Measurements from ENCODE around the gene SBK1. TPM values are rescaled to one million over a fixed set of nuclear protein-coding genes. Genes with fewer than 3 reads are reported as not detected.

The SBK1 gene
- total and polyA plus RNA-seq, 2 experiments from 2014 or later: 12.0 to 15.3 TPM

DNA sequence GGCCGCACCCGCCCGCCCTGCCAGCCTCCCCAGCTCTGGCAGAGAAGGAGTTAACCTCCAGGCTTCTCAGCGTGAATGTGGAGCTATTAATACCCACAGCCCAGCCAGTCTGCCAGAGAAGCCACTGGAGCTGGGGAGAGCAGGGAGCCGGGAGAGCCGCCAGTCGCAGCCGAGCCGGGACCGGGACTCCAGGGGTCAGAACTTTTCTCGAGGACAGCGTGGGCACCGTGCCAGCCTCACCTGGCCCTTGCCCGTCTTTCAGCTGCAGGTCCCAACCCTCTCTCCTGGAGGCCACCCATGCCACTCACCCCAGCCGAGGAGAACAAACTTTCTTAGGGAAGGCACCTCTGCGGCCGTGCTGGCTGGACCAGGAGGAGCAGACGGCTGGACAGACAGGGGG lies 33.8 kb upstream of the SBK1 start:
- no peaks in the 10 kb centered on the region for H3K27me3 ChIP-seq
- no peaks in the 10 kb centered on the region for H3K36me3 ChIP-seq
- peak overlapping the region; percentile 83 for H3K27ac ChIP-seq
- DNase-seq (ENCODE audit: low read depth in 1 of 2, low spot score in 1 of 2): peak; percentile 33 to 87
- peak overlapping the region; percentile 41 for H3K4me3 ChIP-seq
- H3K9me3 ChIP-seq (ENCODE audit: low read depth): no peaks in the 10 kb centered on the region
- H3K4me1 ChIP-seq (ENCODE audit: low read depth): peaks cover 23% of the 10 kb centered on the region
- TF ChIP-seq, protein P1, sequence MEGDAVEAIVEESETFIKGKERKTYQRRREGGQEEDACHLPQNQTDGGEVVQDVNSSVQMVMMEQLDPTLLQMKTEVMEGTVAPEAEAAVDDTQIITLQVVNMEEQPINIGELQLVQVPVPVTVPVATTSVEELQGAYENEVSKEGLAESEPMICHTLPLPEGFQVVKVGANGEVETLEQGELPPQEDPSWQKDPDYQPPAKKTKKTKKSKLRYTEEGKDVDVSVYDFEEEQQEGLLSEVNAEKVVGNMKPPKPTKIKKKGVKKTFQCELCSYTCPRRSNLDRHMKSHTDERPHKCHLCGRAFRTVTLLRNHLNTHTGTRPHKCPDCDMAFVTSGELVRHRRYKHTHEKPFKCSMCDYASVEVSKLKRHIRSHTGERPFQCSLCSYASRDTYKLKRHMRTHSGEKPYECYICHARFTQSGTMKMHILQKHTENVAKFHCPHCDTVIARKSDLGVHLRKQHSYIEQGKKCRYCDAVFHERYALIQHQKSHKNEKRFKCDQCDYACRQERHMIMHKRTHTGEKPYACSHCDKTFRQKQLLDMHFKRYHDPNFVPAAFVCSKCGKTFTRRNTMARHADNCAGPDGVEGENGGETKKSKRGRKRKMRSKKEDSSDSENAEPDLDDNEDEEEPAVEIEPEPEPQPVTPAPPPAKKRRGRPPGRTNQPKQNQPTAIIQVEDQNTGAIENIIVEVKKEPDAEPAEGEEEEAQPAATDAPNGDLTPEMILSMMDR (IDR thresholded peaks at IDR 0.05; ENCODE audit: low read depth, low read length): no peak

DNA sequence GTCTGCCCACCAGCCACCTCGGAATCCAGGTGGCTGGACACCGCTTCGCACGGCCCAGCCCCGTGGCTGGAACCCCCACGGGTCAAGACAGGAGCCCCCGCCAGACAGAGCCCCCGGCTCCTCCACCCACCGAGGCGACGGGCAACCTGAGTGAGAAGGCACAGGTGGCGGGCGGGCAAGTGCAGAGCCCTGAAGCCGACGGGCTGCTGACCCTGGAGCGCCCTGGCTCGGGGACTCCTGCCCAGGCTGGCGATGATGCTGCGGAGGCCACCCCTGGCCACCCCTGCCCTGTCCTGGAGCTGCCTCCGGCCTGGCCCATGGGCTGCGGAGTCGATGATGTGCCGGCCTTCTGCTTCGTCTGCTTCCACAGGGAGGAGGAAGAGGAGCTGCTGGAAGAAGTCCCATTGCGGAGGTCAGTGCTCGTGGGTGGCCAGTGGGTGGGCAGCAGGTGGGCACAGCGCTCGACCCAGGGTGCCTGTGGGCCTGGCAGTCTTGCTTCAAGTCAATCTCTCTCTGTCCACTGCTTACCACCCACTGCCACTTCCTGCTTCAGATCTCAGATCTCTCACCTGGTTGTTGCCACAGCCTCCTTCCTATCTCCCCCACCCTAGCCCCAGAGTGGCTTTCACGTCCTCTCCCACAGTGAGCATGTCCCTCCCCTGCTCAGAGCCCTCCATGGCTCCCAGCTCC lies 33.1 kb upstream of the SBK1 start:
- Histone ChIP-seq H3K9me3 (ENCODE audit: low read depth) (no peaks in the 10 kb centered on the region), H3K4me1 (ENCODE audit: low read depth) (peaks cover 23% of the 10 kb centered on the region), H3K27me3 (no peaks in the 10 kb centered on the region), H3K27ac (peak overlapping the region; percentile 83), H3K36me3 (no peaks in the 10 kb centered on the region), H3K4me3 (peak overlapping the region; percentile 41)
- TF ChIP-seq, protein P1 (IDR thresholded peaks at IDR 0.05; ENCODE audit: low read depth, low read length): no peak
- no peak for DNase-seq (ENCODE audit: low read depth in 1 of 2, low spot score in 1 of 2)

DNA sequence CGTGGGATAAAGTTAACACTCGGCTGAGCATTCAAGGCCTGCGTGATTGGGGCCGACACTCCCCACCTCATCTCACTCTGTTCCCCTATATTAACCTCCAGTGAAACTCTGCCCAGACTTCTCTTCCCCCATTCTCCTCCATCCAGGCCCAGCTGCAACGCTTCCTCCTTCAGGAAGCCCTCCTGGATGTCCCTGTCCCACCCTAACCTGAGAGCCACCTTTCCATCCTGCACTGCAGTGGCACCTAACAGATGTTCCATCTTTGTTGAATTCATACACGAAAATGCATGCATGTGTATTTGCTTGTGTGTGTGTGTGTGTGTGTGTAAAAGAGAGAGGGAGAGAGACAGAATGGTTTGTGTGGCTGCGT lies 32.6 kb upstream of the SBK1 start:
- DNase-seq (ENCODE audit: low read depth in 1 of 2, low spot score in 1 of 2): no peak
- no peaks in the 10 kb centered on the region for H3K27me3 ChIP-seq
- TF ChIP-seq, protein P1 (IDR thresholded peaks at IDR 0.05; ENCODE audit: low read depth, low read length): no peak
- peak overlapping the region; percentile 83 for H3K27ac ChIP-seq
- H3K36me3 ChIP-seq: no peaks in the 10 kb centered on the region
- H3K9me3 ChIP-seq (ENCODE audit: low read depth): no peaks in the 10 kb centered on the region
- H3K4me1 ChIP-seq (ENCODE audit: low read depth): peaks cover 23% of the 10 kb centered on the region
- no peak overlapping the region for H3K4me3 ChIP-seq

DNA sequence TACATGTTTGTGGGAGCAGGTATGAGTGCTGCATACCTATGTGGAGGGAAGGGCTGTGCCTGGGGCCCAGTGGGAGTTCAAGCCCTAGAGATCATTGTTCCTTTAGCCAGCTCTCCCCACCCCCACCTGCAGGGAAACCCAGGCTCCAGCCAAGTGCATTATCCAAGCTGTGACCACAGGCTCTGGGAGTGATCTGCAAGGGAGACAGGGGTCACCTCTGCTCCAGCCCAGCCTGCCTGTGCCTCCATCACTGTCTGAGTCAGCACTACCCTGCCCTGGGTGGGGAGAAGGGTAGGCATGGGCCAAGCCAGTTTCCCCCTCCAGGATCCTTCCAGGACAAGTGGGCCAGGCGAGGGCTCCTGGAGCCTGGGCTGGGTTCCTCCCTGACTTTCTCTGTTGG lies 32.1 kb upstream of the SBK1 start:
- Histone ChIP-seq H3K27ac (no peak overlapping the region), H3K27me3 (no peaks in the 10 kb centered on the region), H3K36me3 (no peaks in the 10 kb centered on the region), H3K9me3 (ENCODE audit: low read depth) (no peaks in the 10 kb centered on the region), H3K4me3 (no peak overlapping the region), H3K4me1 (ENCODE audit: low read depth) (peaks cover 23% of the 10 kb centered on the region)
- TF ChIP-seq, protein P1 (IDR thresholded peaks at IDR 0.05; ENCODE audit: low read depth, low read length): no peak
- peak in 1 of 2 donors; percentile 19 for DNase-seq (ENCODE audit: low read depth in 1 of 2, low spot score in 1 of 2)

DNA sequence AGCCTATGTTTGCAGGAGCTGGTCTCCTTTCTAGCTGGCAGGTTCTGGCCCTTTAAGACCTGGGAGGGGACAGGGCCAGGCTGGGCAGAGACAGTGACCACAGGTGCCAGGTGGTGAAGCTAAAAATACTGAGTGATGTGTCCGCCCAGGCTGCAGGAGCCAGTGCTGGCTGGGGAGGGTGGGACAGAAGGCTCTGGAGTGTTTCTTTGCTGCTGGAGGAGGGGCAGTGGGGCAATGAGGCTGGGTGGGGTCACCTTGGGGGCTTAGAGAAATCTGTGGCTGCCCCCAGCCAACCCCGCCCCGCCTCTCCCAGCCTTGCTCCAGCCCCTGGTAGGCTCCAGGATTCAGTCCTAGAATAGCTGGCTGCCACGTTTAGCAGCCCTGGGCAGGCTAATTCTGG lies 30.4 kb upstream of the SBK1 start:
- H3K9me3 ChIP-seq (ENCODE audit: low read depth): no peaks in the 10 kb centered on the region
- no peak overlapping the region for H3K4me3 ChIP-seq
- no peaks in the 10 kb centered on the region for H3K36me3 ChIP-seq
- H3K27me3 ChIP-seq: no peaks in the 10 kb centered on the region
- no peak for DNase-seq (ENCODE audit: low read depth in 1 of 2, low spot score in 1 of 2)
- H3K4me1 ChIP-seq (ENCODE audit: low read depth): peaks cover 23% of the 10 kb centered on the region
- TF ChIP-seq, protein P1 (IDR thresholded peaks at IDR 0.05; ENCODE audit: low read depth, low read length): no peak
- no peak overlapping the region for H3K27ac ChIP-seq
